HUES48 (cell line): ENCODE data around the gene HES5.

ENCODE experiments used
- H3K27ac ChIP-seq: one replicate; pipeline ENCODE4 v1.7.0; 2013; ENCODE audit warnings: low read depth, low read length, inconsistent platforms
- H3K27me3 ChIP-seq: 2 replicates; pipeline ENCODE4 v1.6.1; 2013; ENCODE audit warnings: mild to moderate bottlenecking, low read length; ENCODE audit not compliant: control insufficient read depth, insufficient read depth
- H3K36me3 ChIP-seq: 2 replicates; pipeline ENCODE4 v1.6.1; 2013; ENCODE audit warnings: low read length; ENCODE audit not compliant: control insufficient read depth, insufficient read depth
- H3K4me1 ChIP-seq: 2 replicates; pipeline ENCODE4 v1.6.1; 2013; ENCODE audit warnings: mild to moderate bottlenecking, low read length; ENCODE audit not compliant: control insufficient read depth, insufficient read depth
- H3K4me3 ChIP-seq: 2 replicates; pipeline ENCODE4 v1.5.1; 2013; ENCODE audit warnings: mild to moderate bottlenecking, low read depth, low read length
- H3K9ac ChIP-seq: 2 replicates; pipeline ENCODE4 v1.6.1; 2013; ENCODE audit warnings: mild to moderate bottlenecking, low read depth, low read length, moderate library complexity
- H3K9me3 ChIP-seq: 2 replicates; pipeline ENCODE4 v1.6.1; 2013; ENCODE audit warnings: low read length; ENCODE audit not compliant: control insufficient read depth, insufficient read depth

HES5 gene

GRCh38 chr1:2527556-2527860 is 2.6 kb downstream of the HES5 start:
- Histone ChIP-seq H3K4me3 (no peak overlapping the region), H3K27ac (no peak overlapping the region), H3K27me3 (peaks cover 55% of the 10 kb centered on the region), H3K9ac (no peak overlapping the region), H3K36me3 (peaks cover 4% of the 10 kb centered on the region; the same call in 1 of the 2 replicates), H3K9me3 (no peaks in the 10 kb centered on the region), H3K4me1 (peaks cover 35% of the 10 kb centered on the region)

DNA sequence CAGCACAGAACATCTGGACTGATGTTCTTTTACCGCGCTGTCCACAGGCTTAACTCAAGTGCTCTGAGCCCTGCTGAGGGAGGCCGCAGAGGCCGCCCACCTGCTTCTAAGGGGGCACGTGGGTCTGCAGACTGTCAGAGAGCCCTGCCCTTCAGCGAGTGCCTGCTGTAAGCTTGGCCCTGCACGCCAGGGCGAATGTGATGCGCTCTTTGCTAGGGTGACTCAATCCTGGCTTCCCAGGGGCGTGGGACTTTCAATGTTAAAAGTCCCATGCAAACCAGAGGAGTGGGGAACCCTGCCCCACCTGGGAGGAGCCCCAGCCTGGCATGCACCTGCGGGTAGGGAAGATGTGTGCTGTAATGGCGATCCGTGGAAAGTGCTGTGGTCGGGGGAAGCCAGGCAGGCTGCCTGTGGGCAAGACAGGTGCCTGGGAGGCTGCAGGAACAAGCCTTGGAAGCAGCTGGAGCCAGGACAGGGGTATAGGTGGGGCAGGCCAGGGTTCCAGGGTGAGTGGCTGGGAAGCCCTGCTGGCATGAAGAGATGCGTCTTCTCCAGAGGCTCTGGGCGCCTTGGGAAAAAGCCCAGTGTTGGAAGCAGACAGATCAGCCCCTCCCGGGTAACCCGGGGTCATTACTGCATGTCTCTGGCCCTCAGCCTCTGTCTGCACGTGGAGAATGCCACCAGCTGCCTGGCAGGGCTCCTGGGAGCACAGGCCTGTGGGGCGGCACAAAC is 3.1 kb downstream of the HES5 start:
- no peaks in the 10 kb centered on the region for H3K9me3 ChIP-seq
- H3K4me3 ChIP-seq, result peak overlapping the region; percentile 97; the same call in 1 of the 2 replicates
- peaks cover 4% of the 10 kb centered on the region; the same call in 1 of the 2 replicates for H3K36me3 ChIP-seq
- H3K4me1 ChIP-seq, result peaks cover 35% of the 10 kb centered on the region
- no peak overlapping the region for H3K27ac ChIP-seq
- peaks cover 50% of the 10 kb centered on the region for H3K27me3 ChIP-seq
- no peak overlapping the region for H3K9ac ChIP-seq

DNA sequence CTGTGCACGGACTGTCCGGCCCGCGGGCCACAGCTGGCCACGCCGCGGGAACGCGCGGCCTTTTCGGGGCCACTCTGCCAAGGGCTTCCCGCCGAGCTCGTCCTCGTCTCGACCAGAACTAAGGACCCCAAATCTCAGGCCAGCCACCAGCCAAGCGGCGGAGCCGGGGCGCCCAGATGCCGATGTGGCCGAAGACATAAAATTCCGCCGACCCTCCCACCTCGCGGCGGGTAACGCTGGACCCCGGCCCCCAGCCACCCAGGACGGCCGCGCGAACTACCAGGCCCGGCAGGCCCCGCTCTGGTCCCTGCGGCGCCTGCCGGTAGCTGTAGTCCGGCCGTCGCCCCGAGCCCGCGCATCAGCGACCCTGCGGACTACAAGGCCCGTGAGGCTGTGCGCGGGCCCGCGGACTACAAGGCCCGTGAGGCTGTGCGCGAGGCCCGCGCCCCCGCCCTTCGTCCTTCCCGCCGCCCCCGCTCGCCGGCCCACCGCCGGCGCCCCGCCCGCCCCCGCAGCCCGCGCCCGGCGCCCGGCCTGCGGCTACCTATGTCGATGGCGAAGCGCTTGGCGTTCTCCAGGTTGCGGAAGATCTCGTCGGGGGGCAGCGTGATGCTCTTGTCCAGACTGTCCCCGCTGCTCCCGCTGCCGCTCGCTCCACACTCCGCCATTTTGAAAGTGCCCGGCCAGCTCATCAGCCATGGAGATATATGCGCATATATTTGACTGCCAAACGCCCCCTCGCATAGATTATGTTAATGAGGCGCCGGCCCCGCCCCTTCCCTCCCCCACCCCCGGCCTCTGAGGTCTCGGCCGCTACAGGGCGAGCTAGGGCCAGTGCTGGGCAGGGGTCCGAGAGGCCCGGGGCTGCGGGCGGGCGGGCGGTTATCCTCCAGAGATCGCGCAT is 3.9 kb downstream of the HES5 start, which contains the start of gene PANK4:
TSS of gene PANK4 (minus strand) at position 677 of the 904 bp plus-strand sequence. CDS start at position 668, 9 bp downstream.
- H3K4me1 ChIP-seq, result peaks cover 35% of the 10 kb centered on the region
- peaks cover 8% of the 10 kb centered on the region for H3K36me3 ChIP-seq
- no peaks in the 10 kb centered on the region for H3K9me3 ChIP-seq
- peak within 1 kb of the TSS; percentile 97 for H3K4me3 ChIP-seq
- peaks cover 42% of the 10 kb centered on the region for H3K27me3 ChIP-seq
- H3K27ac ChIP-seq, result peak within 1 kb of the TSS; percentile 90
- peak within 1 kb of the TSS; percentile 61 for H3K9ac ChIP-seq

DNA sequence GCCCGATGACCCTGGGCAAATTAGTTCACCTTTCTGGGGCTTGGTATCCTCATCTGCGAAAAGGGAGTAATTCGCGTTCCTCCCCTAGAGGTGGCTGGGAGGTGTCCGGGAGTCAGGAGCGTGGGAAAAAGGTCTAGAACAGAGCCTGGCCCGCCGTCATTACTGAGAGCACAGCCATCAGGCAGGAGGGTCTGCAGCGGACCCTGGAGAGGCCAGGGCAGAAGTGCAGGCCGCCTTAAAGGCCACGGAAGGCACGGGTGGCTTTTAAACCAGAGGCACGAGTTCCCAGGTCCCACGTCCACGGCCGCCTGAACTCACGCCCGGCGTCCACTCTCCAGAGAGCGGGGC is 4.5 kb downstream of the HES5 start:
- Histone ChIP-seq H3K27ac (peak overlapping the region; percentile 42), H3K4me1 (peaks cover 35% of the 10 kb centered on the region), H3K36me3 (peaks cover 15% of the 10 kb centered on the region), H3K9me3 (no peaks in the 10 kb centered on the region), H3K4me3 (peak overlapping the region; percentile 97), H3K27me3 (peaks cover 35% of the 10 kb centered on the region), H3K9ac (peak overlapping the region; percentile 61)

DNA sequence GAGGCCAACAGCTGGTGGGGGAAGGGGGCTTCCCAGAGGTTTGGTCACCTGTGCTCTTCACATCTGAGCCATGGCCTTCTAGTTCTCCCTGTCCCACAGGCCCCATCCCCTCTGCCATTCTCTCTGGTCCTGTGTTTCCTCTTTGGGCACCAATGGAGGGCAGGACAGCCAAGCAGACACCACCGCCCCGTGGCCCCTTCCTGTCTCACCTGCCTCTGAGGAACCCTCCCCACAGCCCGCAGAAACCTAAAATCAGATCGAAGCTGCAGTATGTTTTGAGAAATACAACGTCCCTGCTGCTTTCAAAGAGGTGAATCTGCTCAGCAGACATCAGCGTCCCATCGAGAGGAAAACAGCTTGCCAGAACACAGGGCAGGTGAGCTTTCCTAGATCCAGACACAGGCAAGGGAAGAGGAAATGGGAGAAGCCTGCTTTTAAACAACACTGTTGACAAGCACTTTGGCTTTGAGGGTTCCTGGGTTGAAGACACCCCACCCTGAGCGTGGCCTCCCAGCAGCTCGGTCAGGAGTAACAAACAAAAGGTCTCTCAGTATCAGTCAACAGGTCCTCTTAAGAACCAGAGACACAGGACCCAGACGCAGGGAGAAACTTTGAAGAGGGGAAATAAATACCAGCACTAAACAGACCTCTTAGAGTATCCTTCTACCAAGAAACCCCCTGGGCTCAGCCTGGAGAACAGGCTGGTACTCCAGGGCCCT is 6.0 kb downstream of the HES5 start:
- no peaks in the 10 kb centered on the region for H3K9me3 ChIP-seq
- peaks cover 34% of the 10 kb centered on the region for H3K4me1 ChIP-seq
- H3K9ac ChIP-seq, result no peak overlapping the region
- peaks cover 28% of the 10 kb centered on the region for H3K36me3 ChIP-seq
- H3K27ac ChIP-seq, result no peak overlapping the region
- peaks cover 24% of the 10 kb centered on the region for H3K27me3 ChIP-seq
- no peak overlapping the region for H3K4me3 ChIP-seq

DNA sequence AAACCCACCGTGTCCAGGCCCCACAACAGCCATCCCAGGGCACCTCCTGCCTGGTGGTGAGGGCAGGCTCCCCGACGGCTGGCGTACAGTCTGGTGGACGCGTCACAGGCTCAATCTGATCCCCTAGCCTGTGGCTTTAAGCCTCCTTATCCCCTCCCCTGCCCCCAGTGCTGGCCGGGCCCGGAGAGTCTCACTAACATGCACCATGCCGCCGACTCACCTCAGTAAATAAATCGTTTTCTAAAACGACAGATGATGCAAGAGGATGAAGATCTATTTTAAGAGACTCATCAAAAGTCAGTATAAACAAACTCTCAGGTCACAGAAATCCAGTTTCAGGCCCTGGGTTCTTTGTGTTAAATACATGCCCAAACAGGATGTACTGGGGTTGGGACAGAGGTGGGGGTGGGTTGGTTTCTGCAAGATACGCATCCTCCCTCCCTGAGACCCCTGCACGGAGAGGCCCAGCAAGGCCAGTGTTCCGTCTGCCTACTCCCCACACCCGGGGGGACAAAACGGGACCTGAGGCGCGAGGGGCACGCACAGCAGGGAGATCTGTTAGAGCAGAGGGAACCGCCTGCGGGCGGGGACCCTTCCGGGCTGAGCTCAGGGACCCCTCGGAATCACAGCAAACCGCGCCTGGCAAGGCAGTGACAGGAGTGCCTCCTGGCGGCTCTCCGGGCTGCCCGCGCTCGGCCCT is 6.7 kb downstream of the HES5 start:
- H3K9ac ChIP-seq, result no peak overlapping the region

DNA sequence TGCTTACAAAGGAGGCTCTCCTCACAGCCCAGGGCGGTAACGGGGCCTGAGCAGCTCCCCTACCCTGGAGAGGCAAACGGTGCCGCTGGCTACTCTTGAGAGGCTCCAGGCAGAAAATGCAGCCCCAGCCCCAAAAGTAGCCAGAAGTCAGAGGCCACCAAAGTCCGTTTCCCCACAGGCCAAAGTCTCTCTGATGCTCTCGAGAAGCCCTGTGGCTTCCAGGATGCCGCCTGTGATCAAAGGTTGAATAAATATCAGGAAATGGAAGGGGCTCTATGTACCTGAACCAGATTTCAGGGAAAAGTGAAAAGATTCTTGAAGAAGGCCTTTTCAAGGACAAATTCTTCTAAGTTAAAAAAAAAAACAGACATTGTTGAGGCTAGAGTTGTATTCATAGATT is 7.8 kb downstream of the HES5 start:
- Histone ChIP-seq H3K9ac (no peak overlapping the region), H3K27ac (no peak overlapping the region), H3K9me3 (no peaks in the 10 kb centered on the region), H3K4me1 (peaks cover 27% of the 10 kb centered on the region), H3K36me3 (peaks cover 46% of the 10 kb centered on the region), H3K4me3 (no peak overlapping the region), H3K27me3 (peaks cover 6% of the 10 kb centered on the region)

More for the DNA sequence above, 6.7 kb downstream of the HES5 start:
- peaks cover 17% of the 10 kb centered on the region for H3K27me3 ChIP-seq
- no peak overlapping the region for H3K27ac ChIP-seq
- no peaks in the 10 kb centered on the region for H3K9me3 ChIP-seq
- peaks cover 35% of the 10 kb centered on the region for H3K36me3 ChIP-seq
- H3K4me3 ChIP-seq, result no peak overlapping the region
- peaks cover 27% of the 10 kb centered on the region for H3K4me1 ChIP-seq

DNA sequence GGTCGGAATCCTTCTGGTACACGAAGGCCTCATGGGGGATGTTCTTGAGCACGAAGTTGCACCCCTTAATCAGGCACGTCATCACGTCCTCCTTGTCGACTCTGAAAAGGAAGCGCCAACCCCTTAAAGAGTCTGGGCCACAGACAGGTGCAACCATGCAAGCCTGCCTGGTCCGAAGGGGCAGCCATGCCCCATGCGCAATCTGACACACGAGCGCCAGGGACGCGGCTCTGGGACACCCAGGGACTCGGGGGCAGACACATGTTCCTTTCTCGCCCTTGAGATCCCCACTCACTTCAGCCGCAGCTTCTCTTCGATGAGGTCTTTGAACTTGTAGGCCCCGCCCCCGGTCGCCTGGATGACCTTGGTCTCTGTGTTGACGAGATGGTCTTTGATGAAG is 9.3 kb downstream of the HES5 start:
- Histone ChIP-seq H3K27me3 (no peaks in the 10 kb centered on the region), H3K9ac (no peak overlapping the region), H3K27ac (no peak overlapping the region), H3K4me3 (no peak overlapping the region), H3K4me1 (peaks cover 21% of the 10 kb centered on the region), H3K36me3 (peaks cover 61% of the 10 kb centered on the region), H3K9me3 (no peaks in the 10 kb centered on the region)

DNA sequence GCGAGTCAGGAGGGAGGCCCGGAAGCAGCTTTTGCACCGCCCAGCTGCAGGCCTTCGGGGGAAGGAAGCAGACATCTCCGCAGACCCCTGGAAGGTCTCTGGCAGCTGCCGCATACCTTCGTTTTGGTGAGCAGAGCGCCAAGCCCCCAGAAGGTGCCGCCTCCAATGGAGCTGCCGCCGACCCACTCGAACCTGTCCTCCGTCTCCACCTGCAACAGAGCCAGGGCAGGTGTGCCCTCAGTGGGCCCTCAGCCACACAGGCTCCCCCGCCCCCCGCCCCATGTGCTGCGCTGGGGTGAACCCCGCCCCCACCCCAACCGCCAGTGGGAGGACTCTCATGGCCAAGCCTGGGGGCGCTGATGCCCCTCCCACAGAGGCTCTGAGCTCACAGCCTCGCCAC is 9.9 kb downstream of the HES5 start:
- no peaks in the 10 kb centered on the region for H3K27me3 ChIP-seq
- H3K4me3 ChIP-seq, result no peak overlapping the region
- H3K4me1 ChIP-seq, result peaks cover 18% of the 10 kb centered on the region
- H3K27ac ChIP-seq, result no peak overlapping the region
- H3K9ac ChIP-seq, result no peak overlapping the region
- no peaks in the 10 kb centered on the region for H3K9me3 ChIP-seq
- peaks cover 67% of the 10 kb centered on the region for H3K36me3 ChIP-seq

GRCh38 chr1:2519729-2520128 is 10.3 kb downstream of the HES5 start:
- H3K27me3 ChIP-seq, result no peaks in the 10 kb centered on the region
- peaks cover 71% of the 10 kb centered on the region for H3K36me3 ChIP-seq
- no peak overlapping the region for H3K27ac ChIP-seq
- H3K4me1 ChIP-seq, result peaks cover 14% of the 10 kb centered on the region; the same call in 1 of the 2 replicates
- no peak overlapping the region for H3K4me3 ChIP-seq
- H3K9ac ChIP-seq, result no peak overlapping the region
- H3K9me3 ChIP-seq, result no peaks in the 10 kb centered on the region
